HG02970 (cell line): ENCODE data around the gene GEMIN2.
"Not testable (repeated sequence)": the region's sequence is repeated elsewhere in the genome, so short reads cannot be mapped to it uniquely, and the experiment has no call there.

Source experiments
- ATAC-seq: cut with Tn5 transposase; IDR thresholded peaks from one replicate; pipeline ENCODE4 v1.9.1; 2021; ENCODE audit warnings: mild to moderate bottlenecking, moderate library complexity, moderate number of reproducible peaks; ENCODE audit not compliant: unreplicated experiment, low FRiP score

GEMIN2 gene, protein sequence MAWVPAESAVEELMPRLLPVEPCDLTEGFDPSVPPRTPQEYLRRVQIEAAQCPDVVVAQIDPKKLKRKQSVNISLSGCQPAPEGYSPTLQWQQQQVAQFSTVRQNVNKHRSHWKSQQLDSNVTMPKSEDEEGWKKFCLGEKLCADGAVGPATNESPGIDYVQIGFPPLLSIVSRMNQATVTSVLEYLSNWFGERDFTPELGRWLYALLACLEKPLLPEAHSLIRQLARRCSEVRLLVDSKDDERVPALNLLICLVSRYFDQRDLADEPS

DNA sequence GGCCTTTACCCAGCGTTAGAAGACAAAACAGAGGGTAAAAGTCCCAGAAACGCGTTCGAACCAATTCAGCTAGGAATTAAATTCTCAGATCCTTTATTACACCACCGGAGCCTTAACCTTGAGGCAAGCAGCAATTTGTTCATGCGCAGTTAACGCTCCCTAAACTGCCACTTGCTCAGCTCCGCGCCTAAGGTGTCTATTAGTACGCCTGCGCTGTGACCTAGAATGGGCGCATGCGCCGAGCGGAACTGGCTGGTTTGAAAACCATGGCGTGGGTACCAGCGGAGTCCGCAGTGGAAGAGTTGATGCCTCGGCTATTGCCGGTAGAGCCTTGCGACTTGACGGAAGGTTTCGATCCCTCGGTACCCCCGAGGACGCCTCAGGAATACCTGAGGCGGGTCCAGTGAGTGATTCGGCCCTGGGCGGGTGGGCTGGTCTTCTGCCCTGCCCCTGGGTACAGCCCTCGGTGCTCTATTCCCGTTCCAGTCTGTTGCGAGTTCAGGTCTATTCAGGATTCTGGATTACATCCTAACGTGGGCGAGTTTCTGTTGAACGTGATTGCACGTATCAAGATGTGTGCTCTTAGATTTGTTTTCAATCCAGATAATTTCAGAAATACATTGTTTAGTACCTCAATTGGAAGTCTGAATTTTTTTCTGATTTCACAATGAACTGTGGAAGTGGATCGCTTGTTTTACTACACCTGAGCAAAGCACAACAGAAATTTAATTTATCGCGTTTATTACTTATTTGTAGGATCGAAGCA is at the start of gene GEMIN2:
TSS of gene GEMIN2 (plus strand) at position 251 of the 766 bp plus-strand sequence. CDS start at position 267, 16 bp downstream.
- peak; percentile 92 for ATAC-seq

DNA sequence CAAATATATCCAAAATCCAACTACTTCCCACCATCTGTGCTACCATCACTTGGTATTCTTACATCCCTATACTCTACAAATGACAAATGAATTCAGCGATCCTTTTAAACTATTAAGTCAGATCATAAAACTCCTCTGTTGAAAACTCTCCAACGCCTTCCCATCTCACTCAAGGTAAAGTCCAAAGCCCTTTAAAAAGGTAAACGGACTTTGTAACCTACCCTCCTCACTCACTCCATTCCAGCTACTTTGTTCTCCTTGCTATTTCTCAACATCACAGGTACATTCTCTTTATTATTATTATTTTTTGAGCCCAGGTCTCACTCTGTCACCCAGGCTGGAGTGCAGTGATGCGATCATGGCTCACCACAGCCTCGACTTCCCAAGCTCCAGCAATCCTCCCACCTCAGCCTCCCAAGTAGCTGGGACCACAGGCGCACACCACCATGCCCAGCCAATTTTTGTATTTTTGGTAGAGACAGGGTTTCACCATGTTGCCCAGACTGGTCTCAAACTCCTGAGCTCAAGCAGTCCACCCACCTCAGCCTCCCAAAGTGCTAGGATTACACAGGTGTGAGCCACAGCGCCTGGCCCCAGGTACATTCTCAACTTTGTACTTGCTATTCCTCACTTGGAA is 44.8 kb upstream of the GEMIN2 start:
- ATAC-seq, result not testable (repeated sequence)

DNA sequence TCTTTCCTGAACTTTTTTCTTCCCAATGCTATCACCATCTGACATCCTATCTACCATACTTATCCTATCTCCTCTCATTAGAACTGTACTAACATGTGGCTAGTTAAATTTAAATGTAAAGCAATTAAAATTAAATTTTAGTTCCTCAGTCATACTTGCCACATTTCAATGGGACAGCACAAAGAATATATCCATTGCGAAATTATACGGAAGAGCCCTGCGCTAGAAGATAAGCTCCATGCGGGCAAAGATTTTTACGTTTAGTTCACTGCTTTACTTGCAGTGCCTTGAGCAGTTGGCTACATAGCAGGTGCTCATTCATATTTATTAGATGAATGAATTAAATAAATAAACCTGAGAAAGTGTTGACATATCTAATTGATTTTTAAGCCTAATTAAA is 44.2 kb upstream of the GEMIN2 start:
- no peak for ATAC-seq

DNA sequence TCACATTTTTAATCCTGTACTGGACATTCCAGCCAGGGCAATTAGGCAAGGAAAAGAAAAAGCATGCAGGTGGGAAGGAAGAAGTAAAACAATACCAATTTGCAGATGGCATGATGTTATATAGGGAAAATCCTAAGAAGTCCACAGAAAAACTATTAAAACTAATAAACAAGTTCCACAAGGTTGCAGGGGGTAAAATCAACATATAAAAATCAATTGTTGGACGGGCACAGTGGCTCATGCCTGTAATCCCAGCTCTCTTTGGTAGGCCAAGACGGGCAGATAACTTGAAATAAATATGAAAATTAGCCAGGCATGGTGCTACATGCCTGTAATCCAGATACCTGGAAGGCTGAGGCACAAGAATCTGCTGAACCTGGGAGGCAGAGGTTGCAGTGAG is 43.0 kb upstream of the GEMIN2 start:
- no peak for ATAC-seq

DNA sequence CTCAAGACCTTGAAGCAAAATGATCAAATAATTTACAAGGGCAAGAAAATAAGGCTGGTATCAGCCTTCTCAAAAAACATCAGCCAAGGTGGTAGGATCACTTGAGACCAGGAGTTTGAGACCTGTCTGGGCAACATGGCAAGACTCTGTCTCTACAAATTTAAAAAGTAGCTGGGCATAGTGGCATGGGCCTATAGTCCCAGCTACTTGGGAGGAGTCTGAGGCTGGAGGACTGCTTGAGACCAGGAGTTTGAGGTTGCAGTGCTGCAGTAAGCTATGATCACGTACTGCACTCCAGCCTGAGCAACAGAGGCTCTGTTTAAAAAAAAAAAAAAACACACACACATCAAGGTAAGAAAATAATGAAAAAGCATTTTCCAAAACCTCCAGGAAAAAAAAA is 33.2 kb upstream of the GEMIN2 start:
- ATAC-seq, result no peak

DNA sequence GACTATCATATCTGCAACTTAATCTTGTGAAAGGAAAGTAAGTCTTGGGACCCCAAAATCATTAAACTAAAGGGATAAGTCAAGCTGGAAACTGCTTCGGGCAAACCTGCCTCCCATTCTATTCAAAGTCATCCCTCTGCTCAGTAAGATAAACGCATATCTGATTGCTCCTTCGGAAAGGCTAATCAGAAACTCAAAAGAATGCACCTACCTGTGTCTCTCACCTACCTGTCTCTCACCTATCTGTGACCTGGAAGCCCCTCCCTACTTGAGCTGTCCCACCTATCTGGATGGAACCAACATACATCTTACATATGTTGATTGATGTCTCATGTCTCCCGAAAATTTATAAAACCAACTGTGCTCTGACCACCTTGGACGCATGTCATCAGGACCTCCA is 31.0 kb upstream of the GEMIN2 start:
- no peak for ATAC-seq

DNA sequence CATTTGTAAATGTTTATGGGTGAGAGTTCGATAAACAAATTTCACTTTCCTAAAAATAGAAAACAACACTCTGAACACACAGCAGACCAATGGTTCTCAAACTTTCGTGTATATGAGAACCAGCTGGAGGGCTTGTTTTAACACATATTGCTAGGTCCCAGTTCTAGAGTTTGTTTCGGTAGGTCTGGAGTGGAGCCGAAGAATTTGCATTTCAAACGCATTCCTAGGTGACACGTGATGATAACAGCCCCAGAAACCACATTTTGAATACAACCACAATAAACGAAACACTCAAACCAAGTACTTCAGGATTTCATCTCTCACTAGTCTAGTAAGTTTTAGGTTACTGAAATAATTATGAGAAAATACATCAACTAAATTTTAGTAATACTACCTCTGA is 28.2 kb upstream of the GEMIN2 start:
- no peak for ATAC-seq

DNA sequence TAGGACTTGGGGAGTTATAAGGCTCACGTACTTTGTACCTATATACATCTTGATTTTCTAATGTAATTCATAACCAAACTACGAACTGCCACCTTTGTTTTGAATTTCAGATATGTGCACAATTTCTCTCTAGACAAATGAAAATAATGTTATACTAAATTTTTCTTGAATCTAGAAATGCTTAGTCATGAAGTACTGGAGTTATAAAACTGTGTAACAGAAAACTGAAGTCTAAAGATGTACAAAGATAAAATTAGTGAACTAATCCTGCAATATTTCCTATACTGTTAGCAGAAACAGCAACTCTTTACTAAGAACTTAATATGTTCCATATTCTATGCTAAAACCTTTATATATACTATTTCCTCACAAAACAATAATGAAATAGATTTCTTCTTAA is 26.6 kb upstream of the GEMIN2 start:
- ATAC-seq, result no peak

DNA sequence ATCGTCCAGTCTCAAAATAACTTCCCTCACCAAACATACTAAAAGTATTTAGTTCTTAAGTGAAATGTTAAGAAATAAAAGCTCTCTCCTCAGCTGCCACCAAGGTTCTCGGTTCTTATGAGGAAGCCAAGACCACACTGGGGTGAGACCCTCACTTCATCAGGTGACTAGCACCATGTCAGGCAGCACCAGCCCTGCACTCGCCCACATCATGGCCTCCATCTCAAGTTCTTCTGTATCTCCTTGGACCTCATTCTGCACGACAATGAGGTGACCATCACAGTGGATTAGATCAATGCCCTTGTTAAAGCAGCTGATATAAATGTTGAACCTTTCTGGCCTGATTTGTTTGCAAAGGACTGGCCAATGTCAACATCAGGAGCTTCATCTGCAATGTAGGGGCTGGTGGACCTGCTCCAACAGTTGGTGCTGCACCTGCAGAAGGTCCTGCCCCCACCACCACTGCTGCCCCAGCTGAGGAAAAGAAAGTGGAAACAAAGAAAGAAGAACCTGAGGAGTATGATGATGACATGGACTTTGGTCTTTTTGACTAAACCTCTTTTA is 23.5 kb upstream of the GEMIN2 start:
- no peak for ATAC-seq

DNA sequence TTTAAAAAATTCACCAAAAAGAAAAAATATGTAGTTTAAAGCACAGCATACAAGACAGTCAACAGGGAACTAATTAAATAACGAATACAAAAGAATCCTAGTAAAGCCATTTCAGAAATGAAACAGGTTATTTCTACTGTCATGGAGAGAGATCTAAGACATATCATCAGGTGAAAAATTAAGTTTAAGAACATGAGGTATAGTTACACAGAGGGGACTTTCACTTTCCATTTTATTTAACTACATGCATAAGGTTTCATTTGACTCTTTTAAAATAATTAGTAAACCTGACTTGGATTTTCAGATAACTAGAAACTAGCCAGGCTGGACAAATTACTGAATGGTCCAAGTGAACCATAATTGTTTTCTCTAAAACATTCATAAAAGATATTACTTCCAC is 22.4 kb upstream of the GEMIN2 start:
- ATAC-seq, result no peak

DNA sequence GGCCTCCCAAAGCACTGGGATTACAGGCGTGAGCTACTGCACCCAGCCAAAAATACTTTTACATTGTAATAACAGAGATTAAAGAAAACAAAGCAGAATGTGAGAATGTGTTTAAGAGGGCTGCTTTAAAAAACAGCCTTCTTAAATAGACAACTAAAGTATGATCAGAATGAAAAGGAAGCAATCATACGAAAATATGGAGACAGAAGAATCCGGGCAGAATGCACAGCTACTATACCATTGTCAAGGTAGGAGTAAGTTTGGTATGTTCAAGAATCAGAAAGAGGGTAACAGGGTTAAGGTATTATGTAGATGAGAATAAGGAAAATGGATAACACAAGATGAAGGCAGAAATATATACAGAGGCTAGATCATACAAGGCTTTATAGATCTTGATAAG is 19.6 kb upstream of the GEMIN2 start:
- no peak for ATAC-seq

DNA sequence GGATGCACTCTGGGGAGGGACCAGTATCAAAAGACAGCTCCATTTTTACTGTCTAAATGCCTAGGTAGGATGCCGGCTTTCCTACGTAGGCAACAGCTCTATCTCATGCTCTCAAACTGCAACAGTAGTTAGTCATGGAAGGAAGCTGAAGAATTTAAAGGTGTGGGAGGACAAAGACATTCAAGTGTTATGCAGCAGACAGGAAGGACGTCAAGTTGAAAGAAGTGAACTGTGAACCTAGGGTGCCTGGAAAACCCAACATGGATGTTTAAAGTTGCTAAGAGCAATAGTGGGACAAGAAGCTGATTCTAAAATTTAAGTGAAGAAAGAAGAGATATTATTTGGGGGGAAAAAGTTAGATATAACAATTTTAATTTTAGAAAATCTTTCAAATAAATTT is 17.0 kb upstream of the GEMIN2 start:
- ATAC-seq, result no peak

DNA sequence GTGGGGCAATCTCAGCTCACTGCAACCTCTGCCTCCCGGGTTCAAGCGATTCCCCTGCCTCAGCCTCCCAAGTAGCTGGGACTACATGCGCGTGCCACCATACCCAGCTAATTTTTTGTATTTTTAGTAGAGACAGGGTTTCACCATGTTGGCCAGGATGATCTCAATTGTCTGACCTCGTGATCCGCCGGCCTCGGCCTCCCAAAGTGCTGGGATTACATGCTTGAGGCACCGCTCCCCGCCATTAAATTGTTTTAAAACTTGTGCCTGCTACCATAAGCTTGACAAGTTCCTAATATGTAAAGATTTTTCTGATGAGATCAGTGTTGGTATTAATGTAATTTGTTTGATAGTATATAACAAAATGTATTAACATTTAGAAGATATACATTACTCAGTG is 14.9 kb upstream of the GEMIN2 start:
- not testable (repeated sequence) for ATAC-seq

DNA sequence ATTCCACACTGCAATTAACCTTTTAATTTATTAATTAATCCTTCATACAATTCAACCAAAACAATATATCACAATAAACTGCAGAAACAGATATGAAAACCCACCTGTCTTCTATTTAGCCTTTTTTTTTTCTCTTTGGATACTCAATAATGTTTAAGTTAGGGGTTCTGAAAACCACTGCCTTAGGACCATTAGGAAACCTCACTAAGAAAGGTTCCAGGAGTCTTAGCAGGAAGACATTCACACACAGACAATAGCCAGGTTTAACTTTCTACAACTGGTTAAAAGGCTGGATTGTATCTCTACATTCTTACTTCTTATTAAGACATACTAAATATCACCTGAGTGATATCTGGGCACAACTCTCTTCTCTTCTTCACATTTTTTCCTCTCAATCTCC is 14.4 kb upstream of the GEMIN2 start:
- no peak for ATAC-seq

DNA sequence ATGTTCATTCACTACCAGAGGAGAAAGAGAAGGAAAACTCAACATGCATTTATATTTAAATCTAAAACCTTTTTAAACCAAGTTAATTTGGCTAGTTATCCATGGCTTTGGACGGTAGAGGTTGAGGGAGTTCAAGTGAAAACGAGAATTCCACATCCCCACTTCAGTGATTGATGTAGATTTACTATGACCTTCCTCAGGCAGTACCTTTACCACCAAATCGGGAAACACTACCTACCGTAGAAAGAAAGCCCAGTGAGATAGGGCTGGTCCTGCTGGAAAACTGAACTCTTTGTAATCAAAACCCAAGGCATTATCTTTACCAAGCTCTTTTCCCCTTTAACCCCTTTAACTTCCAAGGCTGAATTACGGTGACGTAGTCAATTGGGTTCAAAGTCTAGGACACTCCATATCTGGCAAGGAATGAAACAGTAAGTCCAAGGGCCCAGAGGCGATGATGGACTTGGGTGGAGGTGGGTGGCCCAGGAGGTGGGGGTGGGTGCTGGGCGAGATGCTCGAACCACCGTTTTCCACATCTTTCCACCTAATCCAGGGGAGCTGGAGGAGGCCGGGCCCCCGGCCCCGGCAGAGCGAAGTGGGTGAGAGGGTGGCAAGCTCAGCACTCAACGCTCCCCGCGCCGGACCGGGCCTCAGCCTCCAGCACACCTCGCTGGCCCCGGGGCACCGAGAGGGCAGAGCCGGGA is 11.7 kb upstream of the GEMIN2 start:
- peak; percentile 5 for ATAC-seq

DNA sequence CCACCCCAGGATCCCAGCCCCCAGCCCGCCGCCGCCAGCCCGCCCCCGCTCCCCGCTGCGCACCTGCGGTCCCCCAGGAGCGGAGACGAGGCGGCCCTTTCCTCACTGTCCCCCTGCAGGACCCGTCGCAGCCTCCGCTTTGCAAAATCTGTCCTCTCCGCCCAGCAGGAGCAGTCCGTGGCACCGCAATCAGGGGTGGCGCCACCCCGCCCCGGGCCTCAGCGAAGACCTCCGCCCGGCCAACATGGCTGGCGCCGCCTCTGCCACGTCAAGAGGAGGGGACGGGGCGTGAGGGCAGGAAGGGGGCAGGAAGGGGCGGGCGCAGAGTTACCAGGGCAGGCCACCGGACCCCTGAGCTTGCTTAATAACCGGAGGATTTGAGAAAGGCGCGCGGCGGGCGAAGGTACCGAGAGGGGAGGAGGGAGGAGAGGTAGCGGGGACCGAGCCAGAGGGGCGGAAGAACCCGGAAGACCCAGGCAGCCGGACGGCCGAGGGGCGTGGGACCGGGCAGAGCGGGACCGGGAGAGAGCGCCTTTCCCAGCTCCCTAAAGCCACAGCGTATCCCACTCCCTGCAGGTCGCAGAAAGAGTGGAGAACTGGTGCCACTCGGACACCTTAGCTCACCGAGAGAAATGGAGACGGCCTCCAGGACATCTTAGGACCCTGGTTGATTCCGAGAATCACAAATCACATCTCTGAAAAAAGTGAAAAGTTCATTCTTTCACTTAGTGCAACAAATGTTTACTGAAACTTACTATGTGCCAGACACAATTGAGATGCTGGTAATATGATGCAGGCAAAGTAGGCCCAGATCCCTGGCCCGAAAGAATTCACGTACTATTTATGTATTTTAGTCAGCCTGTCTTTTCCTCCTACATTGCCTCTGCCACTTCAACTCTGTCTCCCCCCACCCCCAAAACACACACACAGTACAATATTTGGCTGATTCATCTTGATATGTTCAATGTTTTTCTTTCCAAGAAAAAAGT is 10.9 kb upstream of the GEMIN2 start, which contains the start of gene SEC23A:
TSS of gene SEC23A (minus strand) at position 267 of the 989 bp plus-strand sequence. CDS start 7,117 bp downstream, outside the sequence.
- ATAC-seq, result peak; percentile 85

DNA sequence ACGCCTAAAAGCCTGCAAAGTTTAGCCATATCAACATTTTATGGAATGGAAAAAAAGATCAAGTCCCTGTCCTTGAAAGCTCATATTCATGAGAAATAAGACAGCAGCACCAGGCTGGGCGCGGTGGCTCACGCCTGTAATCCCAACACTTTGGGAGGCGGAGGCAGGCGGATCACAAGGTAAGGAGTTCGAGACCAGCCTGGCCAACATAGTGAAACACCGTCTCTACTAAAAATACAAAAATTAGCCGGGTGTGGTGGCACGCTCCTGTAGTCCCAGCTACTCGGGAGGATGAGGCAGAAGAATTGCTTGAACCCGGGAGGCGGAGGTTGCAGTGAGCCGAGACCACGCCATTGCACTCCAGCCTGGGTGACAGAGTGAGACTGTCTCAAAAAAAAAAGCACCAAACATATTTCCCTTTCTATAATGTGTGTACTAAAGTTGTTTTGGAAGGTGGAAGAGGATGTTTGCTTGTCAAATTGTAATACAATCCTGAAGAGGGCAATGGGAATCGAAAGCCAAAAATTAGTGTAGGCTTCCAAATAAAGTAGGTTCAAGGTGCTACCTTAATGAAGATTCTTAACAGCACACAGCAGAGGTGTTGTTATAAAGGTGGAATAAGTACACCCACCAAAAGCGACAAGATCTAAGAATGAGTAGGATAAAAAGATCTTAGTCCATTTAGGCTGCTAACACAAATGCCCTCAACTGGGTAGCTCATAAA is 9.9 kb upstream of the GEMIN2 start:
- ATAC-seq, result not testable (repeated sequence)

DNA sequence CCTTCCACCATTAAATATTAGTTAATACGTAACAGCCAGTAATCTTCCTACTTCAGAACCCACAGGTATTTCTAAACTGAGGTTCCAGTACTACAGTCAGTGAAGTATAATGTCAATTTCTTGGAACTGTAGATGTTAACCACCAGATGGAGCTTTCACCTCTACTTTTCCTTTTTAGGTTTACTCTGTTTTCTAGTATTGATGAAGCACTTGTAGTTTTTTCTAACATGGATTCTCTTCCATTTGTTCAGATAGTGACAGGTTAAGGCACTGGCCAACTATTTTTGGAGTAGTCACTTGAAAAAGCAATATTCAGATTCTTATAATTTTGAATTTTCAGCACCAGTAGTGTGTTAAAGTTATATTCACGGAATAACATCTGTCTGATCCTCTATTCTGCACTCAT is 6.5 kb upstream of the GEMIN2 start:
- no peak for ATAC-seq

DNA sequence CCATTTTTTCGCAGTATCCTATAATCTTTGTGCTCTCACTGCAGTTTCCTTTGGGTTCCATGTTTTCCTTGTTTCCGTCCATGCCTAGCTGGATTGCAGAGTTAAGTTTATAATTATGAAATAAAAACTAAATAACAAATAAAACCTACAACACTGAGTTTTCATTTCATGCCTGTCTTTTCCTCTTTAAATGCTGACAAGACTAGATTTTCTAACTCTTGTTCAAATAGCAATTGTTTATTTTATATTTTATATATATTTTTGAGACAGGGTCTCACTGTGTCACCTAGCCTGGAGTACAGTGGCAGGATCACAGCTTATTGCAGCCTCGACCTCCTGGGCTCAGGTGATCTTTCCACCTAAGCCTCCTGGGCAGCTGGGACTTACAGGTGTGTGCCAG is 5.3 kb upstream of the GEMIN2 start:
- no peak for ATAC-seq
